SK-N-SH (cell line): ENCODE results near the gene ABL2. TPM values are rescaled to one million over a fixed set of nuclear protein-coding genes. Genes with fewer than 3 reads are reported as not detected.

Experiments used
- CTCF ChIA-PET: fragments of 300-600, 350-600 bp; formaldehyde crosslinking; extraction: SDS; loops from one replicate; lab custom pipeline; 2021; lab: Yijun Ruan, JAX
- POLR2A ChIA-PET: fragments of 350-600 bp; sonication (Branson Sonifier 250); formaldehyde crosslinking; extraction: SDS; loops from one replicate; lab custom pipeline; 2020; ENCODE audit warnings: antibody characterized with exemption, inconsistent platforms; lab: Yijun Ruan, JAX
- DNase-seq: peaks from one replicate; pipeline ENCODE4 v3.0.0; 2012
- H2AFZ ChIP-seq: fragments of 200-600 bp; sonication (generic); 2 replicates; pipeline ENCODE4 v1.8.1; 2016; ENCODE audit warnings: antibody characterized with exemption, mild to moderate bottlenecking, low read depth
- H3F3A ChIP-seq: fragments of 200-600 bp; sonication (generic); replicated peaks from 2 replicates; pipeline ENCODE3; 2016; ENCODE audit warnings: antibody characterized with exemption, mild to moderate bottlenecking; ENCODE audit not compliant: insufficient read depth
- H3K27ac ChIP-seq, 2 experiments: fragments of 200-500 bp in 1 of 2; fragments of 200-600 bp in 1 of 2; sonication (Bioruptor generic) in 1 of 2; sonication (generic), shearing (Covaris generic) in 1 of 2; 2 replicates each; pipeline versions ENCODE4 v1.5.1 to v1.6.1; 2014 to 2016; ENCODE audit warnings: low read depth in 2 of 2, inconsistent platforms in 1 of 2, low read length in 1 of 2, mild to moderate bottlenecking in 1 of 2, mixed read lengths in 1 of 2
- H3K27me3 ChIP-seq: fragments of 200-600 bp; sonication (generic), shearing (Covaris generic); 2 replicates; pipeline ENCODE4 v1.6.1; 2016; ENCODE audit warnings: mixed run types; ENCODE audit not compliant: insufficient read depth
- H3K36me3 ChIP-seq, 2 experiments: fragments of 200-500 bp in 1 of 2; fragments of 200-600 bp in 1 of 2; sonication (Bioruptor generic) in 1 of 2; sonication (generic) in 1 of 2; replicated peaks in 1 of 2; 2 replicates each; pipeline versions ENCODE3 to v1.5.1; 2014 to 2016; ENCODE audit warnings: low read length in 1 of 2, mild to moderate bottlenecking in 1 of 2; ENCODE audit not compliant: insufficient read depth in 2 of 2, control insufficient read depth in 1 of 2
- H3K4me1 ChIP-seq, 2 experiments: fragments of 200-500 bp in 1 of 2; fragments of 200-600 bp in 1 of 2; sonication (Bioruptor generic) in 1 of 2; sonication (generic), shearing (Covaris generic) in 1 of 2; 2 replicates each; pipeline versions ENCODE4 v1.5.1 to v1.6.1; 2014 to 2016; ENCODE audit warnings: low read depth in 1 of 2, low read length in 1 of 2, mixed run types in 1 of 2; ENCODE audit not compliant: insufficient read depth in 2 of 2, control insufficient read depth in 1 of 2
- H3K4me2 ChIP-seq: fragments of 200-600 bp; sonication (generic), shearing (Covaris generic); 2 replicates; pipeline ENCODE4 v1.6.1; 2017; ENCODE audit warnings: mixed run types
- H3K4me3 ChIP-seq, 2 experiments: fragments of 200-500 bp in 1 of 2; fragments of 200-600 bp in 1 of 2; sonication (Bioruptor generic) in 1 of 2; sonication (generic), shearing (Covaris generic) in 1 of 2; 2 replicates each; pipeline versions ENCODE4 v1.5.1 to v1.8.1; 2014 to 2016; ENCODE audit warnings: low read depth in 2 of 2, inconsistent platforms in 1 of 2, low read length in 1 of 2, mild to moderate bottlenecking in 1 of 2, mixed read lengths in 1 of 2, moderate library complexity in 1 of 2
- H3K79me2 ChIP-seq: fragments of 200-600 bp; sonication (generic); 2 replicates; pipeline ENCODE4 v1.8.1; 2017; ENCODE audit warnings: mild to moderate bottlenecking; ENCODE audit not compliant: insufficient read depth
- H3K9ac ChIP-seq: fragments of 200-600 bp; sonication (generic); 2 replicates; pipeline ENCODE4 v1.6.1; 2017; ENCODE audit warnings: mixed run types
- H3K9me2 ChIP-seq: fragments of 200-600 bp; sonication (generic); 2 replicates; pipeline ENCODE4 v1.6.1; 2017; ENCODE audit warnings: mixed run types
- H3K9me3 ChIP-seq: fragments of 200-600 bp; sonication (generic); 2 replicates; pipeline ENCODE4 v1.6.1; 2017; ENCODE audit warnings: mixed run types, mild to moderate bottlenecking, moderate library complexity
- H4K20me1 ChIP-seq: fragments of 200-600 bp; sonication (generic); 2 replicates; pipeline ENCODE4 v1.6.1; 2017; ENCODE audit warnings: mild to moderate bottlenecking, mixed run types; ENCODE audit not compliant: insufficient read depth
- ELF1 ChIP-seq: IDR thresholded peaks from 2 replicates; pipeline ENCODE4 v1.4.0; 2012
- EZH2phosphoT487 ChIP-seq: fragments of 200-600 bp; sonication (generic); IDR thresholded peaks from 2 replicates; pipeline ENCODE4 v1.6.1; 2017; ENCODE audit warnings: low read depth, mixed run types, mild to moderate bottlenecking, antibody characterized with exemption, moderate library complexity, borderline replicate concordance
- FOXM1 ChIP-seq: IDR thresholded peaks from 2 replicates; pipeline ENCODE4 v1.4.0; 2012; ENCODE audit warnings: low read depth, mild to moderate bottlenecking
- GABPA ChIP-seq: IDR thresholded peaks from 2 replicates; pipeline ENCODE4 v1.4.0; 2012; ENCODE audit warnings: low read depth, mild to moderate bottlenecking
- GATA2 ChIP-seq: sonication (generic); formaldehyde crosslinking; IDR thresholded peaks from 2 replicates; pipeline ENCODE4 v1.5.0; 2020; ENCODE audit warnings: mild to moderate bottlenecking, missing genetic modification reagents
- JUND ChIP-seq: IDR thresholded peaks from 2 replicates; pipeline ENCODE4 v1.4.0; 2012
- MXI1 ChIP-seq: IDR thresholded peaks from 2 replicates; pipeline ENCODE4 v1.6.1; 2012; ENCODE audit warnings: mild to moderate bottlenecking, low read depth, low read length, improper control_type of control experiment
- NFIC ChIP-seq: IDR thresholded peaks from 2 replicates; pipeline ENCODE4 v1.4.0; 2012; ENCODE audit warnings: borderline replicate concordance
- PBX3 ChIP-seq: IDR thresholded peaks from 2 replicates; pipeline ENCODE4; 2012
- RFX5 ChIP-seq: IDR thresholded peaks from 2 replicates; pipeline ENCODE4 v1.6.1; 2012; ENCODE audit warnings: mild to moderate bottlenecking, improper control_type of control experiment, low read length
- RXRA ChIP-seq: IDR thresholded peaks from 2 replicates; pipeline ENCODE4 v1.4.0; 2012; ENCODE audit warnings: low read depth, mild to moderate bottlenecking, borderline replicate concordance
- SMC3 ChIP-seq: IDR thresholded peaks from 2 replicates; pipeline ENCODE4 v1.6.1; 2012; ENCODE audit warnings: low read depth, low read length, improper control_type of control experiment
- TCF12 ChIP-seq: IDR thresholded peaks from 2 replicates; pipeline ENCODE4 v1.4.0; 2012
- YY1 ChIP-seq: IDR thresholded peaks from 2 replicates; pipeline ENCODE4 v1.4.0; 2012; ENCODE audit warnings: low read depth, mild to moderate bottlenecking
- WGBS: methylation state at CpG from one replicate; pipeline ENCODE4 v1.1.6; 2017; ENCODE audit warnings: low lambda C conversion rate; 5-methylcytosine and 5-hydroxymethylcytosine counted together
- polyA plus RNA-seq, 3 experiments: library from polyadenylated mRNA; depleted of rRNA; stranded (reverse); fragments of >200 nt; gene quantifications; 2 replicates each; pipeline ENCODE4 v1.2.3, GENCODE V29; 2012
- TF ChIP-seq, protein P1 (sequence below): fragments of 150-350 bp; IDR thresholded peaks from 2 replicates; pipeline ENCODE4 v1.6.1; 2017; ENCODE audit warnings: antibody characterized with exemption, low read length, low read depth, borderline replicate concordance

ABL2 gene
- polyA plus RNA-seq, 1 of the 3 experiments (the other 2 are of a cell fraction): 7.5 TPM

DNA sequence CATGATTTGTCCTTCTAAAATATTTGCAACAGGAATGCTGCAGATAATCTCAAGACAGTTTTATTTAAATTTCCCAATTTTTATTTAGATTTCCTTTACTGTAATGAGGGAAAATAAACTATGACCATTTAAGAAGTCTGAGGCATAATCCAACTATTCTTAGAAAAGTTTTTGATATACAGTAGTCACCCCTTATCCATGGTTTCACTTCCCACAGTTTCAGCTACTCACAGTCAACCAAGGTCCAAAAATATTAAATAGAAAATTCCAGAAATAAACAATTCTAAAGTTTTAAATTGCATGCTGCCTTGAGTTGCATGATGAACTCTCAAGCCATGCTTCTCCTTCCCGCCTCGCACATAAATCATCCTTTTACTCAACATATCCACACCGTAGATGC is 114.3 kb downstream of the ABL2 start:
- Histone ChIP-seq H4K20me1 (no peaks in the 10 kb centered on the region), H3K79me2 (peaks cover 79% of the 10 kb centered on the region), H3F3A (peaks cover 15% of the 10 kb centered on the region), H3K4me2 (no peak overlapping the region), H3K36me3 (peaks cover 56 to 95% of the 10 kb centered on the region in 2 experiments), H3K9me2 (no peaks in the 10 kb centered on the region), H3K9me3 (no peaks in the 10 kb centered on the region), H3K27me3 (no peaks in the 10 kb centered on the region), H2AFZ (no peak overlapping the region), H3K27ac (no peak overlapping the region), H3K4me1 (no peaks in the 10 kb centered on the region), H3K4me3 (no peak overlapping the region), H3K9ac (no peak overlapping the region)
- WGBS: 93% methylated on average over 3 of the region's 3 CpGs
- no peak for DNase-seq
- ChIA-PET CTCF (interaction anchor here (0.6 kb wide), 1 partner anchor 357 kb away, joined by 4 read pairs; no protein-coding TSS in a partner anchor), POLR2A (no interaction called here)
- TF ChIP-seq FOXM1 (no peak), RXRA (no peak), ELF1 (no peak), MXI1 (no peak), SMC3 (no peak), GATA2 (no peak), JUND (no peak), EZH2phosphoT487 (no peak)
- TF ChIP-seq, protein P1, sequence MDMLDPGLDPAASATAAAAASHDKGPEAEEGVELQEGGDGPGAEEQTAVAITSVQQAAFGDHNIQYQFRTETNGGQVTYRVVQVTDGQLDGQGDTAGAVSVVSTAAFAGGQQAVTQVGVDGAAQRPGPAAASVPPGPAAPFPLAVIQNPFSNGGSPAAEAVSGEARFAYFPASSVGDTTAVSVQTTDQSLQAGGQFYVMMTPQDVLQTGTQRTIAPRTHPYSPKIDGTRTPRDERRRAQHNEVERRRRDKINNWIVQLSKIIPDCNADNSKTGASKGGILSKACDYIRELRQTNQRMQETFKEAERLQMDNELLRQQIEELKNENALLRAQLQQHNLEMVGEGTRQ: no peak

GRCh38 chr1:179108644-179109043 is 120.8 kb downstream of the ABL2 start:
- Histone ChIP-seq H3K4me2 (no peak overlapping the region), H3K36me3 (peaks cover 77 to 78% of the 10 kb centered on the region in 2 experiments), H3K79me2 (peaks cover 69% of the 10 kb centered on the region), H3K27ac (peak overlapping the region in 1 of 2 experiments; percentile 80; a peak in 2 of 4 replicates), H3K9me3 (no peaks in the 10 kb centered on the region), H3K9ac (no peak overlapping the region), H3K4me1 (peaks cover 0 to 23% of the 10 kb centered on the region in 2 experiments; a peak in 2 of 4 replicates), H3K27me3 (no peaks in the 10 kb centered on the region), H4K20me1 (no peaks in the 10 kb centered on the region), H2AFZ (no peak overlapping the region), H3F3A (peaks cover 20% of the 10 kb centered on the region), H3K9me2 (no peaks in the 10 kb centered on the region), H3K4me3 (no peak overlapping the region)
- TF ChIP-seq PBX3 (no peak), NFIC (no peak), FOXM1 (no peak), YY1 (no peak), GATA2 (no peak), RFX5 (no peak), TCF12 (no peak), GABPA (no peak)
- POLR2A ChIA-PET: no interaction called here
- DNase-seq: no peak
- CTCF ChIA-PET: interaction anchor here (1.4 to 4.8 kb wide), 2 partner anchors 11 to 30 kb away, joined by 4 to 26 read pairs; no protein-coding TSS in a partner anchor
- WGBS: 70% methylated on average over 2 of the region's 2 CpGs
